GM18909 (cell line): Measurements from ENCODE around the gene EPHA4.
A peak's percentile ranks its signal among the peaks of the same experiment; 100 is the strongest.

ENCODE experiments used
- ATAC-seq: cut with Tn5 transposase; IDR thresholded peaks from one replicate; pipeline ENCODE4 v1.9.1; 2021; ENCODE audit warnings: mild to moderate bottlenecking; ENCODE audit not compliant: unreplicated experiment, poor library complexity

Gene EPHA4

DNA sequence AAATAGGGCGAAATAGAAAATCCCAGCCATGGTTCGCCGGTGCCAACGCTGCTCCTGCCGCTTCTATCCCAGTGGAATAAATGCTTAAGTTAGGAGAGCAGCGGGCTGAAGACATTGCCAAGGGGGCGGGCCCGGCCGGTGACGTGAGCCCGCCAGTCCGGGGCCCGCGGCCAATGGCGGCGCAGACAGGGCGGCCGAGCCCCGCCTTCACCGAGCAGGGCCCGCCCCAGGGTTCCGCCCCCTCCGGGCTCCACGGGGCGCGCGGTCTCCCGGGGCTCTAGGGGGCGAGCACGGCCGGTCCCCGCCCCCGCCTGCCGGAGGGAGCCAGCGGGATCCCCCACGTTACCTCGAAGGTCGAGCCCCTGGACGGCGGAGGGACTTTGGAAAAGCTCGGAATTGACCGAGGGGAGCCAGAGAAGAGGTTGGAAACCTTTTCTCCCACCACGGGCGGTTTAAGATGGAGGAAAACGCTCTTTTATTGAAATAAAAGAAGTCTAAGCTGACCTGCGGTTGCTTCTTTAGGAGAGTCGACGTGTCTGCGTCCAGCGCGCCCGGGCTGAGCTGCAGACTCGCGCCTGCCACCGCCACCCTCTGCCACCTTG lies at the start of gene EPHA4:
Gene EPHA4 (minus strand): TSS at position 86 of the 602 bp plus-strand sequence. CDS start 56 bp downstream, at position 30.
- peak; percentile 94 for ATAC-seq

DNA sequence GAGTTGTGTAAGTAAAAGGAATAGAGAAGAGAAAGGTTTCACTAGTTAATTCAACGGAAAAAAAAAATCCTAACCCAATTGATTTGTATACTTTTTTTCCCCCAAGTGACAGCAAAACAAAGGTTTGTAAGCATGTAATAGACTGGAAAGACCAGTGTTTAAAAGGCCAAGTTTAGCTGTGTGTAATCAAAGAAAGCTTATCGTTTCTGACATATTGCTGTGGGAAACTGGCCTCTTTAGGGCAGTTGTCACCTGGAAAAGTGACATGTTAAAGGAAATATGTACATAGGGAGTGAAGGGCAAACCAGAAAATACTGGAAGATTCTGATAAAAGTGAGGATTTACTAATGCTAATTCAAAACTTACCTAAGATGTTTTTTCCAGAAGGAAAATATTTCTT lies 45.9 kb upstream of the EPHA4 start:
- no peak for ATAC-seq

- no peak for ATAC-seq
Observed at GRCh38 chr2:221616561-221616960, 44.5 kb upstream of the EPHA4 start.

DNA sequence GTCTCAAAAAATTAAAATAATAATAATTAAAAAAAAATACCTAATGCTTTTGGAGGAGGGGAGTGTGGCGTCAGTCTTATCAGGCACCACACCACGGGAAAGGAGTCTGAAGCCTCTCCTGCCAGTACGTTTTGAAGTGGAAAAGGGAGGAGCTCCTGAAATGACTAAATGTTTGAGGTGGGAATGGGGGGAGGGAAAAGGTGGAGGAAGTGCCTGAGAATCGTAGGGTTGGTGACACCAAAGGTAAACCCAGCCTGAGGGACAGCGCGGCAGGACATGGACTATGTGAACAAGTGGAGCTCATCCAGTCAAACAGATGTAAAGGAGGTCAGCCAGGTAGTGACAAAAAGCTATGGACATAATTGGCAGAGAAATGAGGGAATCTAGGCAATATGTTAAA lies 42.2 kb upstream of the EPHA4 start:
- no peak for ATAC-seq

GRCh38 chr2:221612800-221613199 lies 40.7 kb upstream of the EPHA4 start:
- no peak for ATAC-seq

DNA sequence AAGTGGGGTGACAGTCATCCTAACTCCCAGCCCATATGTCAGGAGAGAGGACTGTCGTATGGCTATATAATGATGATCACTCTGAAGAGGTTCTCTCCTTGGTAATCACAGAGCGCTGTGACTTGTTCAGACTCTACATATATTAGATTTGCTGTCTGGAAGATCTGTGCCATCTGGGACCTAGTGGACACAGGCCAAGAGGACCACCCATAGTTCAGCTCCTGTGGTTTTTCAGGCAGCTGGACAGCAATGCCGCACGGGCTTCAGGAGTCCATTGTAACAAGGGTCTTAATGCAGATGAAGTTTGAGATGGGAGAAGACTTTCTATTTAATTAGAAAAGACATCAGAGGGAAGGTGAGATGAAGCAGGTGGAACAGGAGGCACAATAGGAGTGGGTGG lies 40.1 kb upstream of the EPHA4 start:
- ATAC-seq = no peak

GRCh38 chr2:221610675-221611074 lies 38.6 kb upstream of the EPHA4 start:
- ATAC-seq = no peak

DNA sequence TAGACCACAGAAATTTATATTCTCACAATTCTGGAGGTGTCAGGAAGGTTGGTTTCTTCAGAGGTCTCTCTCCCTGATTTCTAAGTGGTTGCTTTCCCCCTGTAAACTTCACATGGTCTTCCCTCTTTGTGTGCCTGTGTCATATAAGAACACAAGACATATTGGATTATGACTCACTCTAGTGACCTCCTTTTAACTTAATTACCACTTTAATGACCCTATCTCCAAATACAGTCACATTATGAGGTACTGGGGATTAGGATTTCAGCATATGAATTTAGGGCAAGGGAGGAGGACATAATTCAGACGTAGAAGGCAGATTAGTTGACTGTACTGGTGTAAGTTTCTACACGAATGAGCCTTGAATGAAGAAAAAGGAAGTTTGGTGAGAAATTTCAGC lies 38.2 kb upstream of the EPHA4 start:
- ATAC-seq = no peak

- ATAC-seq = no peak
Observed at GRCh38 chr2:221608442-221608841, 36.3 kb upstream of the EPHA4 start.

- no peak for ATAC-seq
Observed at GRCh38 chr2:221606424-221606823, 34.3 kb upstream of the EPHA4 start.

DNA sequence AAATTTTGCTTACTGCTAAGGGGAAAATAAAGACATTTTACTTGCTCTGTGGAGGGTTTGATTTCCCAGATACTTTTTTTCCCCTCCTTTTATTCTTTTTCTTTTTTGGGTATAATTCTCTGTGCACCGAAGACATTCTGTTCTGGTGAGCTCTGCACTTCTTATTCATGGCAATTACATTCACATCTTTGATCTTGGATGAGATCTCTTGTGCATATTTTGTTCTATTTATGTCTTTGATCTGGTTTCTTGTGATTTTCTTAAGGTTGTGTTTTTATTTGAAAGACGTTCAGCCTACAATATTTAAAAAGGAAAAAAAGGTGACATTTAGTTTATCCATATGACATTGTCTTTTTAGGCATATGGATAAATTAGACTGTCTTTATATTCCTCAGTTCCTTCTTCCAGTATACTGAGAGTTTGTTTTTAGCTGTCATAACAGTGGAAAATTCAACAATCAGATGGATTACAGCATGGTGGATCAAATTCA lies 33.7 kb upstream of the EPHA4 start:
- no peak for ATAC-seq

DNA sequence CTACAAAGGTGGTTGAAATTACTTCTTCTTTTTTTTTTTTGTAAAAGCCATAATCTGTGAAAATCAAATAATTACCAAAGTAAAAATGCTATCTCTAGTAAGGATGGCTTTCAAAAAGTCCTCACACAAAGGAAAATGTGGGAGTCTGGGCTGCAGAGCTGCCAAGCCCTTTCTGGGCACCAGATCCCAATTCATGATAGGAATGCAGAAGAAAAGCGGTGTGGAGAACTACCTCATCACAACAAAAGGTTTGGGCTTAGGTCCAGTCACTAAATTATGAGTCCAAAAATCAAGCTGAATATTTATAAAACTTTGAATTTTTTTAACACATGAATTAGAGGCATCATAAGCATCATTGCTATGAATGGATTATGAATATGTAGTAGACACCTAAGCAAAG lies 30.8 kb upstream of the EPHA4 start:
- no peak for ATAC-seq

GRCh38 chr2:221601376-221601775 lies 29.3 kb upstream of the EPHA4 start:
- no peak for ATAC-seq

- no peak for ATAC-seq
Observed at GRCh38 chr2:221600388-221600787, 28.3 kb upstream of the EPHA4 start.

DNA sequence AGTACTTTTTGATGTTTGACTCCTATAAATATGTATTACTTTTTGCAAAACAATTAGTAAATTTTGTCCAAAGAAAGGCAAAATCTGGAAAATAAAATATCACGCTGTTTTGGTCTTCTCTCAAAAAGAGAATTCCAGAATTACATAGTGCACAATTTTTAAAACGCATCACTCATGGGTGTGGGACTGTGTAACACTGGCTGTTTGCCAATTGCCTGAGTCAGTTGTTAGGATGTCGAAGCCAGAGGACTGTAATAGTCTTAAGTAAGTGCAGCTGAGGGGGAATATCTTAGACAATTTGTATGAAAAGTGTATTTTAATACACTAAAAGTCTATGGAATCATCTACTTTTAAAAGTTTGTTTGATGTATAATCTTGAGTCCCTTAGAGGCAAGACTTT lies 24.1 kb upstream of the EPHA4 start:
- no peak for ATAC-seq

GRCh38 chr2:221590861-221591365 lies 18.8 kb upstream of the EPHA4 start:
- ATAC-seq = no peak

GRCh38 chr2:221589696-221590095 lies 17.6 kb upstream of the EPHA4 start:
- ATAC-seq = no peak

DNA sequence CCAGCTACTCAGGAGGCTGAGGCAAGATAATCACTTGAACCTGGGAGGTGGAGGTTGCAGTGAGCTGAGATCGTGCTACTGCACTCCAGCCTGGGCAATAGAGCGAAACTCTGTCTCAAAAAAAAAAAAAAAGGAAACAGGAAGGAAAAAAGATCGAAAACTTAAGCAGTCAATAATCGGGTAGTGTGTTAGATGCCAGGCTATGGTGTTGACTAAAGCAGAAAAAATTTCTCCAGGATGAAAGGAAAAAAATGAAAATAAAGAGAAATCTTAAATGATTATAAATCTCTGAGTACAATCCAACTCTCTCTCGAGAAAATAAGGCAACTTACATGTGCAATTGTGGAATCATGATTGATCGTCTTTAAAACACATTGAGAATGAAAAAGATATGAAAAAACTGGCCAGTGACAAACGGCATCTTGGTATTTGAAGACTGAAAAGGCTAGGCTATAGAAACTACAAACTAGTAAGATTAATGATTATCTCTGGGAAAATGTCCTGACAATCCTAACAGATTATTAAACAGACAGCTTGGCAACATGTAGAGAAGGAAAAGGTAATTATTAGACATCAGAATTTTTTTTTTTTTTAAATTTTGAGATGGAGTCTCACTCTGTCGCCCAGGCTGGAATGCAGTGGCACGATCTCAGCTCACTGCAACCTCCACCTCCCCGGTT lies 16.3 kb upstream of the EPHA4 start:
- no peak for ATAC-seq

DNA sequence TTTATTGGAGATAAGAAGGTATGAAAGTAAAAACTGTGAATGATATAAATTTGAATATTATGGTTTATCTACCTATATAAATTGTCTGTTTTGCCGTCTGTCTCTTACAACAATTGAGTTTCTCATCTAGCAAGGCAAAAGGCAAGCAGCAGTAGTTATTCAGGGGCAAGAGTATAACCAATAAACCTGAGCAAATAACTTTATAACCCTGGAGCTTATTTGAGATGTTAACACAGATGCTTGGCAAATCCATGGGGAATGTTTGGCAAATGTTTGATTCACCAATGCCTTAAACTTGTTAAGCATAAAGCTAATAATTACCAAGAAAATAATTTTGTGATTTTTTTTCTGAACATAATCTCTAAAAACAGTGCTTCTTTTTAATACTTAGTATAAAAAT lies 9.9 kb upstream of the EPHA4 start:
- no peak for ATAC-seq

DNA sequence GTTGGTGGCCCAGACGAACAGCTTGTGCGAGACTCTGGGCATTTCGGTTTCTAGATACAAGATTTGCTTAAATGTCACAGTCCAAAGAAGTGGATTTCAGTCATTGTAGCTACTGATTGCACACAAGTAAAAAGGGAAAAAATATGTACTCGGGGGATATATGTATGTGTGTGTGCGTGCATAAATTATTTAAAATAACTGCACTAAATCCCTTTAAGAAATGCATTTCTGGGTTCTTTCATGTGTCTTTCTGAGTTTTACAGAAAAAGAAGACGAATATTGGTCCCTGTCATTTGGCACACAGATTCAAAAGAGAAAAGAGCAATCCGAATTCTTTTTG lies 2.1 kb upstream of the EPHA4 start:
- ATAC-seq = no peak

DNA sequence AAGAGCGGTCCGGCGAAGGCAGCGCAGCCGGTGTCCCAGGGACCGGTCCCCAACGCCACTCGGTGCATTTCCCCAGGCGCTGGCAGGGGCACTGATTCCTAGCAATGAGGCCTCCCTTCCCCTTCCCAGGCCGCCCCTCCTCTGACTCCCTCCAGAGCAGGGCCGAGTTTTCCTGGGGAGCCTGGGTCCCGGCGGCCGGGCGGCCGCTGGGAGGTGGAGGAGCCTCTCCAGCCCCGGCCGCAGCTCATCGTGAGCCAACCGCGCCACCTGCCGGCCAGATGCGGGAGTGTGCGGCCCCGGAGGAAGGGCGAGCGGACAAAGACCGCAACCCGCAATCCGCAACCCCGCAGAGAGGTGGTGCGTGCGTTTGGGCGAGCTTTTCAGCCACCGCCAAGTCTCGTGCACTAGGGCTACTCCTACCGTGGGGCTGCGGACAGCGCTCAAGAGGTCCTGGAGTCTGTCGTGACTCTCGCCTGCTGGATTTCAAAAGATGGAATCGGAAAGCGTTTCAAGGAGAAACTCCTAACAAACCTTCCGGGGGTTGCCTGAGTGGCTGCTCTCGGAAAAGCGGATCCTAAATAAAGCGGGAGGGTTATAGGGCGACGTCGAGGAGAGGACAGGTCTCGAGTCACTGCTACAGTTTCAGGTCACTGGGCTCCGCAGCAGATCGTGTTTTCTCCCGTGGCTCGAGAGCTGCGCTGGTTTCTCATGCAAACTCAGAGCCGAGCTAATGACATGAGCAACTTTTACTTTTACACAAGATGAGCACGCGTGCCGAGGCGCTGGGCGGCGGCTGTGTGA lies 1.5 kb upstream of the EPHA4 start:
- peak; percentile 64 for ATAC-seq
